Measurements from ENCODE around the gene SERTAD3.
"Not testable (repeated sequence)": the region's sequence is repeated elsewhere in the genome, so short reads cannot be mapped to it uniquely, and the experiment has no call there.

Gene SERTAD3

DNA sequence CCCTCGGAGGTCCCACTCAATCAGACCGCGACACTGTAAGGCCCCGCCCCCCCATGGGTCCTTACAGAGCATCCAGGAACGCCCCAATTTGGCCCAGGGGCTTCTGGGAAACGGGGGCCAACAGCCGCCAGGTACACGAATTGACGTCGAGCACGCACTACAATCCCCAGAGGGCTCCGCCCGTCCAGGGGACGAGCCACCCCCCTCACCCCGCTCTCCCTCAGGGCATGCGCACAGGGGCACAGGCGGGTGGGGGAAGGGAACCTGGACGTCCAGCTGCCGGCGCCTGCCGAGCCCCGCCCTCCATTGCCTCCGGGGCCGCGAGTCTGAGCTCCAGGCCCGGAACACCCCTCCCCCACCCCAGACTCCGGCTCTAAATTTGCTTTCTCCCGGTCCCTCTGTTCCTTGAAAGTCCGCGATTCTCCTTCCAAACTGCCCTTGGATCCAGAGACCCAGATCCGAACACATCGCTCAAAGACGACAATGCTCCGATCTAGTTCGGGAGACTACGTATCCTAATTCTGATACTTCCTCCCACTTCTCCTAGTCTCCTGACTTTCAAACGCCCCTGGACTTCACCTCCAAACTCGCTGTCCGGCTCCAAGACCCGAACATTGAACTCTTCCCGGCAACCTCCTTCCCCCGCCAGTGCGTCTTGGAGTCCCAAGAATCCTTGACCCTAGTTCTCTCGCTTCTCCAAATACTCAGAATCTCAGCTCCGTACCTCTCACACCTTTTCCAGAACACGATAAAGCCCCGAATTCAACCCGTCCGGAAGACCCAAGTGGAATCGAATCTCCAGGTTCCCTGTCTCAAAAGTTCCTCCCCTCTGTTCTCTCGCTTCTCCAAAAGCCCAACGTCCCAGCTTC, 770 bp downstream of the SERTAD3 start:
- peaks cover 16% of the 10 kb centered on the region for H3K4me1 ChIP-seq (ENCODE audit: control insufficient read depth, insufficient read depth, low read length, poor library complexity, severe bottlenecking)
- no peaks in the 10 kb centered on the region for H3K9me3 ChIP-seq (ENCODE audit: control insufficient read depth, low read length)
- peak overlapping the region; percentile 94 for H3K27ac ChIP-seq (ENCODE audit: low read depth, low read length, severe bottlenecking)
- peak overlapping the region; percentile 100 for H3K4me3 ChIP-seq (ENCODE audit: extremely low read depth, insufficient read depth, low read length, poor library complexity, severe bottlenecking)
- WGBS, 2 experiments (ENCODE audit: insufficient coverage in 2 of 2): 0% methylated on average over 41 to 44 of the region's 52 CpGs
- H3K36me3 ChIP-seq (ENCODE audit: control insufficient read depth, insufficient read depth, low read length): peaks cover 29% of the 10 kb centered on the region

DNA sequence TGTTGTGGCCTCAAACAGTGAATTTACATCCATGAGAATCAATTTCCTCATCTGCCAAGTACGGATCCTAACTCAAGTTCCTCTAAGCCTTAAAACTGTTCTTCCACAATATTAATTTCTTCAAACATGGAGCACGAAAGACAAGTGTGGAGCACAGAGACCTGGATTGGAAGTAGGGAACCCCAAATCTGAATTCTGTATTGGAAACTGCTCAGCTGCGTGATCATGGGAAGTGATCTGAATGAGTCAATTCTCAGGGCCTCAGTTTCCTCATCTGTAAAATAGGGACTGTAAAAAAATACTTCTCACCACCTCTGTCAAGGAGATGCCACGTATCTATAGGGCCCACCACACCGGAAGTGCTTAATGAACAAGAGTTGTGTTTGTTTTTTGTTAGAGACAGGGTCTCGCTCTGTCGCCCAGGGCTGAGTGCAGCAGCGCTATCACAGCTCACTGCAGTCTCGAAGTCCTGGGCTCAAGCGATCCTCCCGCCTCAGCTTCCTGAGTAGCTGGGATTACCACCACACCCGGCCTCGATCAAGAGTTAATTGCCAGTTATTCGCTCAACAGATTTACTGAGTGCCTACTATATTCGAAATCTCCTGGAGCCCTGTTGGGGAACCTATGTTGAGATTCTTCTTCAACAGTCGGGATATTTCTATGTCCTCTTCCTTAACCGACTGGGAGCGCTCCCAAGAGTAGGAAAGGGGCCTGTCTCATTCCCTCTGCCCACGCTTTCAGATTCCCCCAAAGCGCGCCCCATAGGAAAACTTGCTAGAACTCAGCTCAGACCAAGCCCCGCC, 1.6 kb downstream of the SERTAD3 start:
- peak overlapping the region; percentile 100 for H3K4me3 ChIP-seq (ENCODE audit: extremely low read depth, insufficient read depth, low read length, poor library complexity, severe bottlenecking)
- 20 to 27% methylated on average over 17 to 18 of the region's 22 CpGs for WGBS, 2 experiments (ENCODE audit: insufficient coverage in 2 of 2)
- H3K27ac ChIP-seq (ENCODE audit: low read depth, low read length, severe bottlenecking): peak overlapping the region; percentile 55
- peaks cover 29% of the 10 kb centered on the region for H3K36me3 ChIP-seq (ENCODE audit: control insufficient read depth, insufficient read depth, low read length)
- H3K9me3 ChIP-seq (ENCODE audit: control insufficient read depth, low read length): no peaks in the 10 kb centered on the region
- H3K4me1 ChIP-seq (ENCODE audit: control insufficient read depth, insufficient read depth, low read length, poor library complexity, severe bottlenecking): peaks cover 16% of the 10 kb centered on the region

DNA sequence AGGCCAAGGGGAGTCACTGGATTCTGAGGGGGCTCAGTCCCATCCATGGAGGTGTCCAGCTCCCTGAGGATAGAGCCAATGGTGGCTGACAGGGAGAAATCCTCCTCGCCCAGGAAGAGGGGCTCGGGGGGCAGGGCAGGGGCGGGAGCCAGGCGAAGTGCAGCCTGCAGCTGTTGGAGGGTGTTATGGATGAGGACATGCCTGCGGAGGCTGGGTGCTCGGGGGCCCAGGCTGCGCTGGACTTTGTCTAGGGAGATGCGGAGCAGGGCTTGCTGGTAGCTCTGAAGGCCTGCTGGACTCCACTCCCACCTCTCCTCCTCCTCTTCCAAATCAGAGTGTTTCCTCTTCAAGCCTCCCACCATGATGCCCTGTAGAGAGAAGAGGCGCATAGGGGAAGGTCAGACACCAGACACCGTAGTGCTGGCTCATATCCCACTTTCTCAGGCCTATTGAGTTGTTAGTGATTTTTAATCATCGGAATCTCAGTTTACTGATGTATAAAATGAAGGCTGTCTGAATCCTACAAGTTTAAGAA, 2.3 kb downstream of the SERTAD3 start:
- 95 to 100% methylated on average over 6 to 7 of the region's 11 CpGs for WGBS, 2 experiments (ENCODE audit: insufficient coverage in 2 of 2)
- Histone ChIP-seq H3K9me3 (ENCODE audit: control insufficient read depth, low read length) (no peaks in the 10 kb centered on the region), H3K4me1 (ENCODE audit: control insufficient read depth, insufficient read depth, low read length, poor library complexity, severe bottlenecking) (peaks cover 16% of the 10 kb centered on the region), H3K27ac (ENCODE audit: low read depth, low read length, severe bottlenecking) (no peak overlapping the region), H3K4me3 (ENCODE audit: extremely low read depth, insufficient read depth, low read length, poor library complexity, severe bottlenecking) (no peak overlapping the region), H3K36me3 (ENCODE audit: control insufficient read depth, insufficient read depth, low read length) (peaks cover 29% of the 10 kb centered on the region)

DNA sequence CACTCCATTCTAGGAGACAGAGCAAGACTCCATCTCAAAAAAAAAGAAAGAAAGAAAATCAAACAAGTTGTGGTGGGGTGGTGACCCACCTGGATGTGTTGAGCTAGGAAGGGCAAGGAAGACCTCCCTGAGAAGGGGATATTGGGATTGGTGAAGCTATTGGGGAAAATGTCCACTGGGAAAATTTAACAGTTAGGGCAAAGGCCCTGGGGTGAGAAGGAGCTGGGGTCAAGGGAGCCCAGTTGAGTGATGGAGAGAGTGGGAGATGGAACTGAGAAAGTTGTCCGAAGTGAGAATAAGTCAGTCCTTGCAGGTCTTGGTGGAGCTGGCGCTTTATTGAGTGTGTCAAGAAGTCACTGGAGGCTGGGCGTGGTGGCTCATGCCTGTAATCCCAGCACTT, 5.9 kb downstream of the SERTAD3 start:
- WGBS, 2 experiments (ENCODE audit: insufficient coverage in 2 of 2): 90 to 93% methylated on average over 2 of the region's 3 CpGs
- Histone ChIP-seq H3K4me1 (ENCODE audit: control insufficient read depth, insufficient read depth, low read length, poor library complexity, severe bottlenecking) (peaks cover 13% of the 10 kb centered on the region), H3K27ac (ENCODE audit: low read depth, low read length, severe bottlenecking) (no peak overlapping the region), H3K9me3 (ENCODE audit: control insufficient read depth, low read length) (no peaks in the 10 kb centered on the region), H3K36me3 (ENCODE audit: control insufficient read depth, insufficient read depth, low read length) (peaks cover 29% of the 10 kb centered on the region), H3K4me3 (ENCODE audit: extremely low read depth, insufficient read depth, low read length, poor library complexity, severe bottlenecking) (no peak overlapping the region)

DNA sequence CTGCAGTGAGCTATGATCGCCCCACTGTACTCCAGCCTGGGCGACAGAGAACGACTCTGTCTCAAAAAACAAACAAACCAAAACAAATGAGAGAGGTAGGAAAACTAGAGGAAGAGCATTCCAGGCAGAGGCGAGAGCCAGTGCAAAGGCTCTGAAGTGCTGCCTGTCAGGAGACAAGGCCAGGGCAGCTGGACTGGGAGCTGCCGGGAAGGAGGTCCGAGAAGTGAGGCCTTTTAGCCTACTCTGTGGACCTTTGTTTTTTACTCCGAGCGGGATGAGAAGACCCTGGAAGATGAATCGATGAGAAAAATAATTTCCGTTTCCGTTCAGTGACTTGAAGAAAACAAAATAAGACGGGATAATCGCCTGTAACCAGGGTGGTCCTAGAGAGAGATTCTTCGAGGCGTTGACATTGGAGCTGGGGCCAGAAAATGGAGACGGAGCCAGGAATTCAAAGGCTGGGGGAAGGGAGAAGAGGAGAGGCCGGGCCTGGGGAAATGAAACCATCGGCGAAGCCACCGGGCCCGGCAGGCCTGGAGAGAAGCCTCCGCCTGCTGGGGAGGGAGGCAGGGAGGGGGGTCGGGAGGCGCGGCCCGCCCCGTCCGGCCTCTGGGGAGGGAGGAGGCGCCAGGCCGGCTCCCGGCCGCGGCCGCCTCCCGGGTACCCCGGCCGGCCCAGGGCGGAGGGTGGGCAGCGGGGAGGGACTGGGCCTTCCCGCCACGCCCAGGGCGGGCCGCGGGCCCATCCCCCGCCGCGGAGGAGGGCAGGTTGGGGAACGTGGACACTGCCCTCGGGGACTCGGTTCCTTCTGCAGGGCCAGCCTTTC, 10.5 kb downstream of the SERTAD3 start:
- Histone ChIP-seq H3K4me1 (ENCODE audit: control insufficient read depth, insufficient read depth, low read length, poor library complexity, severe bottlenecking) (peaks cover 13% of the 10 kb centered on the region), H3K27ac (ENCODE audit: low read depth, low read length, severe bottlenecking) (peak overlapping the region; percentile 98), H3K4me3 (ENCODE audit: extremely low read depth, insufficient read depth, low read length, poor library complexity, severe bottlenecking) (peak overlapping the region; percentile 35), H3K36me3 (ENCODE audit: control insufficient read depth, insufficient read depth, low read length) (no peaks in the 10 kb centered on the region), H3K9me3 (ENCODE audit: control insufficient read depth, low read length) (no peaks in the 10 kb centered on the region)
- 3 to 4% methylated on average over 39 to 49 of the region's 50 CpGs for WGBS, 2 experiments (ENCODE audit: insufficient coverage in 2 of 2)

DNA sequence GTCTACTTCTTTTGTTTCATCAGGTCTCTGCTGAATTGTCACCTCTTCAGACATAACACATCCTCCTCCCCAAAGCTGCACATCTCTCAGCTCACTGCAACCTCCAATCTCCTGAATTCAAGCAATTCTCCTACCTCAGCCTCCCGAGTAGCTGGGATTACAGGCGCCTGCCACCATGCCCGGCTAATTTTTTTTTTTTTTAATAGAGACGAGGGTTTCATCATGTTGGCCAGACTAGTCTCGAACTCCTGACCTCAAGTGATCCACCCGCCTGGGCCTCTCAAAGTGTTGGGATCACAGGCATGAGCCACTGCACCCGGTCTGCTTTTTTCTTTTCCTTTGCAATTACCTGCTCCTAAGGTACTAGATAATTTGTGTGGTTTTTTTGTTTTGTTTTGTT, 11.4 kb downstream of the SERTAD3 start:
- not testable (repeated sequence) for H3K9me3 ChIP-seq (ENCODE audit: control insufficient read depth, low read length); H3K36me3 ChIP-seq (ENCODE audit: control insufficient read depth, insufficient read depth, low read length)
- Histone ChIP-seq H3K4me3 (ENCODE audit: extremely low read depth, insufficient read depth, low read length, poor library complexity, severe bottlenecking) (peak overlapping the region; percentile 35), H3K27ac (ENCODE audit: low read depth, low read length, severe bottlenecking) (peak overlapping the region; percentile 98), H3K4me1 (ENCODE audit: control insufficient read depth, insufficient read depth, low read length, poor library complexity, severe bottlenecking) (peaks cover 13% of the 10 kb centered on the region)
- WGBS, 2 experiments (ENCODE audit: insufficient coverage in 2 of 2): 82 to 84% methylated on average over 5 to 6 of the region's 7 CpGs

DNA sequence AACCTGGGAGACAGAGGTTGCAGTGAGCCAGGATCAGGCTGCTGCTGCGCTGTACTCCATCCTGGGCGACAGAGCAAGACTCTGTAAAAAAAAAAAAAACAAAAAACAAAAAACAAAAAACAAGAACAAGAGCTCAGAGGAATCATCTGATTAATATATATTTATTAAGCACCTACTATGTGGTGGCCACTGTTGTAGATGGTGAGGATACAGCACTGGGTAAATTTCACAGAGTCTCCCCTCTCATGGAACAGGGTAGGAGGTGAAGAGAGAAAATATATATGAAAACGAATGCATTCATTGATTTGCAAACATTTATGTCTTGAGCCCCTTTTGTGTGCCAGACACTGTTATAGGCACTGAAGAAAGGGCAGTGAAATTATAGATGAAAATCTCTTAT, 12.4 kb downstream of the SERTAD3 start:
- no peaks in the 10 kb centered on the region for H3K9me3 ChIP-seq (ENCODE audit: control insufficient read depth, low read length)
- H3K4me3 ChIP-seq (ENCODE audit: extremely low read depth, insufficient read depth, low read length, poor library complexity, severe bottlenecking): no peak overlapping the region
- 88 to 100% methylated on average over 1 of the region's 3 CpGs for WGBS, 2 experiments (ENCODE audit: insufficient coverage in 2 of 2)
- H3K27ac ChIP-seq (ENCODE audit: low read depth, low read length, severe bottlenecking): no peak overlapping the region
- H3K4me1 ChIP-seq (ENCODE audit: control insufficient read depth, insufficient read depth, low read length, poor library complexity, severe bottlenecking): peaks cover 13% of the 10 kb centered on the region
- H3K36me3 ChIP-seq (ENCODE audit: control insufficient read depth, insufficient read depth, low read length): no peaks in the 10 kb centered on the region

DNA sequence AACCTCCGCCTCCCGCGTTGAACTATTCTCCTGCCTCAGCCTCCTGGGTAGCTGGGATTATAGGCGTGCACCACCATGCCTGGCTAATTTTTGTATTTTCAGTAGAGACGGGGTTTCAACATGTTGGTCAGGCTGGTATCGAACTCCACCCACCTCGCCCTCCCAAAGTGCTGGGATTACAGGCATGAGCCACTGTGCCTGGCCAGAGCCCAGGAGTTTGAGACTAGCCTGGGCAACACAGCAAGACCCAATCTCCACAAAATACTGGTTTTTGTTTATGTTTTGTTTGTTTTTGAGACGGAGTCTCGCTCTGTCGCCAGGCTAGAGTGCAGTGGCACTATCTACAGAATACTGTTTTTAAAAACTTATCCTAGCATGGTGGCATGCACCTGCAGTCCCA, 13.9 kb downstream of the SERTAD3 start:
- H3K27ac ChIP-seq (ENCODE audit: low read depth, low read length, severe bottlenecking); H3K36me3 ChIP-seq (ENCODE audit: control insufficient read depth, insufficient read depth, low read length); H3K4me3 ChIP-seq (ENCODE audit: extremely low read depth, insufficient read depth, low read length, poor library complexity, severe bottlenecking); H3K9me3 ChIP-seq (ENCODE audit: control insufficient read depth, low read length): not testable (repeated sequence)
- WGBS, 2 experiments (ENCODE audit: insufficient coverage in 2 of 2): 94 to 98% methylated on average over 5 to 7 of the region's 10 CpGs
- peaks cover 12% of the 10 kb centered on the region for H3K4me1 ChIP-seq (ENCODE audit: control insufficient read depth, insufficient read depth, low read length, poor library complexity, severe bottlenecking)

DNA sequence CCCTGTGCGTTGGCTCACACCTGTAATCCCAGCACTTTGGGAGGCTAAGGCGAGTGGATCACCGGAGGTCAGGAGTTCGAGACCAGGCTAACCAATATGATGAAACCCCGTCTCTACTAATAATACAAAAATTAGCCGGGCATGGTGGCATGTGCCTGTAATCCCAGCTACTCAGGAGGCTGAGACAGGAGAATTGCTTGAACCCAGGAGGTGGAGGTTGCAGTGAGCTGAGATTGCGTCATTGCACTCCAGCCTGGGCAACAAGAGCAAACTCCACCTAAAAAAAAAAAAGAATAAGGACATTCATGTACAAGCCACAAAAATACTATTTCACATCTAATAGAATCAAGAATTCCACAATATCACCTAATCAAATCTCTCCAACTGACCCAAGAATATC, 15.9 kb downstream of the SERTAD3 start:
- not testable (repeated sequence) for H3K4me3 ChIP-seq (ENCODE audit: extremely low read depth, insufficient read depth, low read length, poor library complexity, severe bottlenecking); H3K9me3 ChIP-seq (ENCODE audit: control insufficient read depth, low read length); H3K36me3 ChIP-seq (ENCODE audit: control insufficient read depth, insufficient read depth, low read length); H3K27ac ChIP-seq (ENCODE audit: low read depth, low read length, severe bottlenecking)
- peaks cover 12% of the 10 kb centered on the region for H3K4me1 ChIP-seq (ENCODE audit: control insufficient read depth, insufficient read depth, low read length, poor library complexity, severe bottlenecking)
- WGBS, 2 experiments (ENCODE audit: insufficient coverage in 2 of 2): 92 to 100% methylated on average over 4 to 5 of the region's 7 CpGs
